CD4-positive, alpha-beta memory T cell (primary cell): Measurements from ENCODE around the gene IKZF2. TPM values are rescaled to one million over a fixed set of nuclear protein-coding genes. Genes with fewer than 3 reads are reported as not detected.
A peak's percentile ranks its signal among the peaks of the same experiment; 100 is the strongest.

Experiments used
- CTCF ChIA-PET: fragments of 350-600 bp; sonication (Branson Sonifier 250); formaldehyde crosslinking; loops from one replicate; lab custom pipeline; 2021; ENCODE audit warnings: inconsistent platforms; ENCODE audit not compliant: partially characterized antibody; lab: Charles Lee
- POLR2A ChIA-PET: fragments of 350-600 bp; sonication (Branson Sonifier 250); formaldehyde crosslinking; loops from one replicate; lab custom pipeline; 2021; ENCODE audit not compliant: partially characterized antibody; lab: Charles Lee
- DNase-seq, 5 donors: peaks; one replicate each; pipeline versions ENCODE4 v3.0.0 to v3.0.0-alpha.2; 2020 to 2022; ENCODE audit warnings: mixed read lengths in 1 of 5
- H3K27ac ChIP-seq: one replicate; pipeline ENCODE4 v1.7.0; 2013; ENCODE audit warnings: low read depth, low read length
- H3K27me3 ChIP-seq: 2 replicates; pipeline ENCODE4 v1.7.0; 2013; ENCODE audit warnings: mild to moderate bottlenecking, low read length, moderate library complexity; ENCODE audit not compliant: insufficient read depth
- H3K36me3 ChIP-seq: 2 replicates; pipeline ENCODE4 v1.7.0; 2013; ENCODE audit warnings: mild to moderate bottlenecking, low read length, moderate library complexity; ENCODE audit not compliant: insufficient read depth
- H3K4me1 ChIP-seq: 2 replicates; pipeline ENCODE4 v1.7.0; 2013; ENCODE audit warnings: mild to moderate bottlenecking, low read length, moderate library complexity; ENCODE audit not compliant: insufficient read depth
- H3K4me3 ChIP-seq, 2 donors: one replicate each; pipeline ENCODE4 v1.7.0; 2013; ENCODE audit warnings: low read length in 2 of 2, mild to moderate bottlenecking in 1 of 2
- H3K9me3 ChIP-seq, 2 donors: one replicate each; pipeline ENCODE4 v1.7.0; 2013; ENCODE audit warnings: low read length in 2 of 2, control low read depth in 1 of 2; ENCODE audit not compliant: control insufficient read depth in 1 of 2
- H3K27ac Mint-ChIP-seq, 7 donors: one replicate each; pipeline ENCODE4 v1.8.0; 2020 to 2021; ENCODE audit warnings: mixed read lengths in 7 of 7, mild to moderate bottlenecking in 6 of 7, inconsistent platforms in 3 of 7, moderate library complexity in 3 of 7
- H3K27me3 Mint-ChIP-seq, 2 donors: one replicate each; pipeline ENCODE4 v1.8.0; 2020 to 2021; ENCODE audit warnings: mixed read lengths in 2 of 2
- H3K36me3 Mint-ChIP-seq, 2 donors: one replicate each; pipeline ENCODE4 v1.8.0; 2020 to 2021; ENCODE audit warnings: mixed read lengths in 2 of 2, inconsistent platforms in 1 of 2, mild to moderate bottlenecking in 1 of 2
- H3K4me1 Mint-ChIP-seq, 4 donors: one replicate each; pipeline ENCODE4 v1.8.0; 2020 to 2021; ENCODE audit warnings: mixed read lengths in 4 of 4, mild to moderate bottlenecking in 1 of 4
- H3K4me3 Mint-ChIP-seq, 8 donors: one replicate each; pipeline ENCODE4 v1.8.0; 2020 to 2021; ENCODE audit warnings: mixed read lengths in 8 of 8, mild to moderate bottlenecking in 7 of 8, moderate library complexity in 6 of 8, inconsistent platforms in 3 of 8
- H3K9me3 Mint-ChIP-seq, 8 donors: one replicate each; pipeline ENCODE4 v1.8.0; 2020 to 2021; ENCODE audit warnings: mixed read lengths in 8 of 8, mild to moderate bottlenecking in 5 of 8, inconsistent platforms in 3 of 8, moderate library complexity in 1 of 8
- intact Hi-C: fragments of 100-400 bp; cut with micrococcal nuclease; formaldehyde crosslinking; loops from one replicate; pipeline ENCODE4 v1.15.1; 2023
- polyA plus RNA-seq, 2 donors: library from polyadenylated mRNA; unstranded; fragments of 300-500 nt; fragmentation: Illumina TruSeq; gene quantifications; one replicate each; pipeline ENCODE4 v1.2.3, GENCODE V29; 2021
- total RNA-seq, 2 experiments: library from RNA; stranded (reverse); gene quantifications; one replicate each; pipeline ENCODE4 v1.2.3, GENCODE V29; 2021

Gene IKZF2
- total and polyA plus RNA-seq, 4 experiments from 2014 or later = 0.14 to 15.0 (median 6.9) TPM

- Histone ChIP-seq H3K27ac (no peak overlapping the region), H3K9me3 (no peaks in the 10 kb centered on the region), H3K27me3 (no peaks in the 10 kb centered on the region), H3K4me1 (peaks cover 7% of the 10 kb centered on the region), H3K36me3 (no peaks in the 10 kb centered on the region), H3K4me3 (peak overlapping the region in 1 of 2 donors; percentile 17)
- intact Hi-C loops = no loop called here
- DNase-seq = no peak
- Mint-ChIP-seq H3K27ac (peak overlapping the region in 5 of 7 donors; percentile 8 to 80 (median 12)), H3K4me3 (peak overlapping the region; percentile 83 to 96 (median 88)), H3K9me3 (no peaks in the 10 kb centered on the region), H3K27me3 (peaks cover 10 to 20% of the 10 kb centered on the region in 2 donors), H3K36me3 (peaks cover 0 to 8% of the 10 kb centered on the region in 2 donors), H3K4me1 (peaks cover 13 to 36% (median 23%) of the 10 kb centered on the region in 4 donors)
- ChIA-PET POLR2A (interaction anchor here (1.7 kb wide), 1 partner anchor 45 kb away, joined by 3 read pairs; no protein-coding TSS in a partner anchor), CTCF (interaction anchor here (0.7 to 1.3 kb wide), 2 partner anchors 22 to 28 kb away, joined by 3 read pairs; no protein-coding TSS in a partner anchor)
These were observed 2.7 kb downstream of the IKZF2 start for GRCh38 chr2:213148572-213149261.

- intact Hi-C loops = no loop called here
- Histone ChIP-seq H3K36me3 (no peaks in the 10 kb centered on the region), H3K27ac (no peak overlapping the region), H3K4me3 (peak overlapping the region in 1 of 2 donors; percentile 3), H3K27me3 (no peaks in the 10 kb centered on the region), H3K4me1 (peaks cover 7% of the 10 kb centered on the region), H3K9me3 (no peaks in the 10 kb centered on the region)
- no peak for DNase-seq
- POLR2A ChIA-PET = no interaction called here
- Mint-ChIP-seq H3K27me3 (peaks cover 8 to 20% of the 10 kb centered on the region in 2 donors), H3K9me3 (no peaks in the 10 kb centered on the region), H3K27ac (peak overlapping the region in 1 of 7 donors; percentile 80), H3K4me3 (peak overlapping the region in 2 of 8 donors; percentile 1 to 26), H3K4me1 (peaks cover 10 to 32% (median 21%) of the 10 kb centered on the region in 4 donors), H3K36me3 (peaks cover 0 to 8% of the 10 kb centered on the region in 2 donors)
- CTCF ChIA-PET = no interaction called here
These were observed 3.9 kb downstream of the IKZF2 start for GRCh38 chr2:213147538-213147937.

GRCh38 chr2:213145715-213146242 lies 5.6 kb downstream of the IKZF2 start:
- Mint-ChIP-seq H3K4me1 (peaks cover 3 to 22% (median 11%) of the 10 kb centered on the region in 4 donors), H3K27ac (peak overlapping the region in 1 of 7 donors; percentile 43), H3K9me3 (no peaks in the 10 kb centered on the region), H3K36me3 (peaks cover 0 to 5% of the 10 kb centered on the region in 2 donors), H3K4me3 (peak overlapping the region in 3 of 8 donors; percentile 12 to 68 (median 46)), H3K27me3 (peaks cover 6 to 17% of the 10 kb centered on the region in 2 donors)
- no peak for DNase-seq
- no peaks in the 10 kb centered on the region for H3K36me3 ChIP-seq
- no peak overlapping the region for H3K27ac ChIP-seq
- H3K4me3 ChIP-seq = peak overlapping the region in 1 of 2 donors; percentile 1
- H3K9me3 ChIP-seq = no peaks in the 10 kb centered on the region
- CTCF ChIA-PET = no interaction called here
- peaks cover 7% of the 10 kb centered on the region for H3K4me1 ChIP-seq
- intact Hi-C loops = no loop called here
- POLR2A ChIA-PET = no interaction called here
- no peaks in the 10 kb centered on the region for H3K27me3 ChIP-seq

GRCh38 chr2:213137064-213137463 lies 14.3 kb downstream of the IKZF2 start:
- Histone ChIP-seq H3K4me1 (no peaks in the 10 kb centered on the region), H3K36me3 (no peaks in the 10 kb centered on the region), H3K27me3 (no peaks in the 10 kb centered on the region), H3K4me3 (no peak overlapping the region), H3K27ac (no peak overlapping the region), H3K9me3 (no peaks in the 10 kb centered on the region)
- CTCF ChIA-PET = no interaction called here
- DNase-seq = no peak
- Mint-ChIP-seq H3K9me3 (no peaks in the 10 kb centered on the region), H3K27ac (no peak overlapping the region), H3K27me3 (no peaks in the 10 kb centered on the region), H3K36me3 (no peaks in the 10 kb centered on the region), H3K4me3 (no peak overlapping the region), H3K4me1 (peaks cover 0 to 3% (median 0%) of the 10 kb centered on the region in 4 donors)
- POLR2A ChIA-PET = no interaction called here
- intact Hi-C loops = no loop called here

GRCh38 chr2:213129311-213129710 lies 22.1 kb downstream of the IKZF2 start:
- ChIA-PET CTCF (no interaction called here), POLR2A (no interaction called here)
- Mint-ChIP-seq H3K4me1 (peaks cover 0 to 6% (median 1%) of the 10 kb centered on the region in 4 donors), H3K36me3 (no peaks in the 10 kb centered on the region), H3K27ac (peak overlapping the region in 1 of 7 donors; percentile 2), H3K4me3 (no peak overlapping the region), H3K27me3 (no peaks in the 10 kb centered on the region), H3K9me3 (peaks cover 0 to 2% (median 0%) of the 10 kb centered on the region in 8 donors)
- Histone ChIP-seq H3K4me1 (no peaks in the 10 kb centered on the region), H3K27me3 (no peaks in the 10 kb centered on the region), H3K4me3 (no peak overlapping the region), H3K27ac (no peak overlapping the region), H3K9me3 (no peaks in the 10 kb centered on the region), H3K36me3 (no peaks in the 10 kb centered on the region)
- intact Hi-C loops = no loop called here
- no peak for DNase-seq

GRCh38 chr2:213125646-213126347 lies 25.6 kb downstream of the IKZF2 start:
- no peaks in the 10 kb centered on the region for H3K36me3 ChIP-seq
- H3K4me1 ChIP-seq = no peaks in the 10 kb centered on the region
- Mint-ChIP-seq H3K4me1 (peaks cover 0 to 8% (median 3%) of the 10 kb centered on the region in 4 donors), H3K27me3 (no peaks in the 10 kb centered on the region), H3K27ac (no peak overlapping the region), H3K4me3 (peak overlapping the region in 1 of 8 donors; percentile 41), H3K9me3 (peaks cover 0 to 2% (median 0%) of the 10 kb centered on the region in 8 donors), H3K36me3 (no peaks in the 10 kb centered on the region)
- H3K27me3 ChIP-seq = no peaks in the 10 kb centered on the region
- CTCF ChIA-PET = no interaction called here
- DNase-seq = no peak
- no peaks in the 10 kb centered on the region for H3K9me3 ChIP-seq
- no peak overlapping the region for H3K27ac ChIP-seq
- no peak overlapping the region for H3K4me3 ChIP-seq
- intact Hi-C loops = no loop called here
- POLR2A ChIA-PET = no interaction called here

- H3K4me3 ChIP-seq = no peak overlapping the region
- H3K27ac Mint-ChIP-seq = peak overlapping the region in 2 of 7 donors; percentile 21 to 33
These were observed 28.7 kb downstream of the IKZF2 start for GRCh38 chr2:213122725-213123124.

More at GRCh38 chr2:213122725-213123124, 28.7 kb downstream of the IKZF2 start:
- H3K4me1 Mint-ChIP-seq = peaks cover 10 to 26% (median 19%) of the 10 kb centered on the region in 4 donors
- H3K27me3 ChIP-seq = no peaks in the 10 kb centered on the region
- no peaks in the 10 kb centered on the region for H3K27me3 Mint-ChIP-seq
- H3K27ac ChIP-seq = no peak overlapping the region
- peaks cover 0 to 2% (median 0%) of the 10 kb centered on the region in 8 donors for H3K9me3 Mint-ChIP-seq
- intact Hi-C loops = no loop called here
- peak overlapping the region in 1 of 8 donors; percentile 8 for H3K4me3 Mint-ChIP-seq
- no peak for DNase-seq
- H3K36me3 ChIP-seq = no peaks in the 10 kb centered on the region
- H3K36me3 Mint-ChIP-seq = no peaks in the 10 kb centered on the region
- ChIA-PET POLR2A (no interaction called here), CTCF (no interaction called here)
- H3K4me1 ChIP-seq = peaks cover 16% of the 10 kb centered on the region
- H3K9me3 ChIP-seq = no peaks in the 10 kb centered on the region
